Pancreas (tissue), 10 donors: ENCODE measurements around the gene GTPBP4. TPM values are rescaled to one million over a fixed set of nuclear protein-coding genes. Genes with fewer than 3 reads are reported as not detected.

Source experiments
- ATAC-seq, 4 donors: fragments of 200-7000 bp; cut with Tn5 transposase; one replicate each; pipeline versions ENCODE4 v1.8.0 to v1.9.1; 2020; ENCODE audit warnings: mild to moderate bottlenecking in 4 of 4, moderate library complexity in 4 of 4
- DNase-seq, 6 donors: peaks; one replicate each; pipeline ENCODE4 v3.0.0-alpha.2; 2020
- FAIRE-seq: peaks from 2 replicates; lab custom pipeline; 2012; peaks lifted over from hg19 to GRCh38; lab: Jason Lieb, UNC
- H3K27ac ChIP-seq, 4 donors: fragments of 200-600 bp; sonication (generic); 1 replicate in 3 of 4; 2 replicates in 1 of 4; pipeline versions ENCODE4 v1.5.0 to v1.8.0; 2020
- H3K27me3 ChIP-seq, 4 donors: fragments of 200-600 bp; one replicate each; pipeline ENCODE4 v1.8.0; 2021
- H3K36me3 ChIP-seq, 3 donors: fragments of 200-600 bp; sonication (generic) in 1 of 3; one replicate each; pipeline versions ENCODE4 v1.5.0 to v1.8.0; 2020 to 2021
- H3K4me1 ChIP-seq, 3 donors: fragments of 200-600 bp; one replicate each; pipeline ENCODE4 v1.8.0; 2021
- H3K4me3 ChIP-seq, 4 donors: fragments of 200-600 bp; sonication (generic) in 2 of 4; one replicate each; pipeline versions ENCODE4 v1.5.0 to v1.8.0; 2020 to 2021
- H3K9me3 ChIP-seq, 4 donors: fragments of 200-600 bp; one replicate each; pipeline ENCODE4 v1.8.0; 2021
- CTCF ChIP-seq, 4 donors: fragments of 200-600 bp; sonication (generic) in 3 of 4; IDR thresholded peaks; one replicate each; pipeline versions ENCODE4 v1.5.0 to v1.8.0; 2021; ENCODE audit warnings: antibody characterized with exemption in 4 of 4
- WGBS, 2 donors: extraction: QIAGEN DNeasy Blood & Tissue Kit; methylation state at CpG; one replicate each; pipeline ENCODE4 v1.1.7; 2013; 5-methylcytosine and 5-hydroxymethylcytosine counted together
- intact Hi-C, 3 donors: fragments of 100-400 bp; cut with DNase I; formaldehyde crosslinking; loops; one replicate each; pipeline versions ENCODE4 v1.11.1 to v1.14.2; 2022
- polyA plus RNA-seq, 2 donors: library from polyadenylated mRNA; stranded (reverse); fragments of 200-250 nt; gene quantifications; one replicate each; pipeline ENCODE4 v1.2.3, GENCODE V29; 2013
- total RNA-seq, 6 donors: library from RNA; stranded (reverse); fragmentation: NEBNext Ultra II Directional in 4 of 6; extraction: Animal tissue kit (Norgen Biotek cat#: 25700) in 4 of 6; gene quantifications; one replicate each; pipeline versions ENCODE4 v1.2.1 to v1.2.4, GENCODE V29; 2021 to 2023
- donor health status: healthy with polysubstance abuse.
- donor health status: DM: no; HTN: no; CAD: no; lungs with moderate emphysema.
- donor health status: DM: no; HTN: no; CAD: no.
- donor health status: control.
- donor health status: control.
- donor health status: Bipolar disorder and iron deficiency.
- donor health status: DM: yes; HTN: yes; CAD: no.
- donor health status: DM: no; HTN: no; CAD: no.
- donor health status: DM: no; HTN: no; CAD: no.
- donor health status: DM: yes; HTN: yes; CAD: no.

GTPBP4 gene
- total and polyA plus RNA-seq, 8 donors = 6.9 to 18.4 (median 15.8) TPM

GRCh38 chr10:974038-974784, 14.0 kb upstream of the GTPBP4 start:
- FAIRE-seq (no peak), ATAC-seq (peak in 3 of 4 donors; percentile 7 to 62 (median 43)), DNase-seq (peak in 1 of 6 donors; percentile 67)
- no peaks in the 10 kb centered on the region for H3K27me3 ChIP-seq
- intact Hi-C loops = no loop called here
- H3K27ac ChIP-seq = peak overlapping the region in 1 of 4 donors; percentile 16
- TF ChIP-seq CTCF (IDR thresholded peaks at IDR 0.05) = no peak
- whole genome bisulfite sequencing, 2 donors = 50 to 52% methylated on average over 20 of the region's 20 CpGs
- no peaks in the 10 kb centered on the region for H3K9me3 ChIP-seq
- H3K36me3 ChIP-seq = no peaks in the 10 kb centered on the region
- H3K4me3 ChIP-seq = no peak overlapping the region
- peaks cover 7 to 11% (median 8%) of the 10 kb centered on the region in 3 donors for H3K4me1 ChIP-seq

- DNase-seq = no peak
- Histone ChIP-seq H3K4me3 (no peak overlapping the region), H3K27me3 (no peaks in the 10 kb centered on the region), H3K4me1 (peaks cover 7 to 11% (median 8%) of the 10 kb centered on the region in 3 donors), H3K9me3 (no peaks in the 10 kb centered on the region), H3K27ac (no peak overlapping the region), H3K36me3 (no peaks in the 10 kb centered on the region)
- FAIRE-seq = no peak
- ATAC-seq = no peak
- no peak for TF ChIP-seq CTCF (IDR thresholded peaks at IDR 0.05)
- WGBS, 2 donors = 90% methylated on average over 5 of the region's 5 CpGs
- intact Hi-C loops = no loop called here
Observed at GRCh38 chr10:974785-975074, 13.5 kb upstream of the GTPBP4 start.

GRCh38 chr10:976316-976715, 11.9 kb upstream of the GTPBP4 start:
- Histone ChIP-seq H3K27ac (no peak overlapping the region), H3K27me3 (no peaks in the 10 kb centered on the region), H3K9me3 (no peaks in the 10 kb centered on the region), H3K36me3 (no peaks in the 10 kb centered on the region), H3K4me3 (no peak overlapping the region), H3K4me1 (peaks cover under 1 to 3% (median 2%) of the 10 kb centered on the region in 3 donors)
- ATAC-seq (no peak), FAIRE-seq (no peak), DNase-seq (no peak)
- no peak for TF ChIP-seq CTCF (IDR thresholded peaks at IDR 0.05)
- intact Hi-C loops = no loop called here
- 92 to 93% methylated on average over 22 of the region's 22 CpGs for WGBS, 2 donors

- ATAC-seq (no peak), DNase-seq (no peak), FAIRE-seq (no peak)
- H3K36me3 ChIP-seq = no peaks in the 10 kb centered on the region
- no peak overlapping the region for H3K4me3 ChIP-seq
- no peaks in the 10 kb centered on the region for H3K27me3 ChIP-seq
- no peaks in the 10 kb centered on the region for H3K9me3 ChIP-seq
- no peak overlapping the region for H3K27ac ChIP-seq
- TF ChIP-seq CTCF (IDR thresholded peaks at IDR 0.05) = no peak
- WGBS, 2 donors = 86 to 91% methylated on average over 2 of the region's 2 CpGs
- intact Hi-C loops = no loop called here
- H3K4me1 ChIP-seq = no peaks in the 10 kb centered on the region
Observed at GRCh38 chr10:978826-979421, 9.3 kb upstream of the GTPBP4 start.
